ENCODE data around the gene ZBTB14.

Gene ZBTB14

GRCh38 chr18:5300476-5301010 lies 5.0 kb upstream of the ZBTB14 start:
- no peak for TF ChIP-seq CTCF (IDR thresholded peaks at IDR 0.05; ENCODE audit: insufficient read depth, low read depth, low read length, missing control alignments)
- no peak for DNase-seq (ENCODE audit: low read depth)
- H3K4me3 ChIP-seq (ENCODE audit: low read length), result no peak overlapping the region

GRCh38 chr18:5298156-5298852 lies 2.8 kb upstream of the ZBTB14 start:
- H3K4me3 ChIP-seq (ENCODE audit: low read length), result no peak overlapping the region
- TF ChIP-seq CTCF (IDR thresholded peaks at IDR 0.05; ENCODE audit: insufficient read depth, low read depth, low read length, missing control alignments), result no peak
- DNase-seq (ENCODE audit: low read depth), result no peak

GRCh38 chr18:5297597-5297996 lies 2.1 kb upstream of the ZBTB14 start:
- DNase-seq (ENCODE audit: low read depth), result no peak
- no peak for TF ChIP-seq CTCF (IDR thresholded peaks at IDR 0.05; ENCODE audit: insufficient read depth, low read depth, low read length, missing control alignments)
- H3K4me3 ChIP-seq (ENCODE audit: low read length), result no peak overlapping the region

- H3K4me3 ChIP-seq (ENCODE audit: low read length), result peak overlapping the region; percentile 72
- DNase-seq (ENCODE audit: low read depth), result peak; percentile 90
- TF ChIP-seq CTCF (IDR thresholded peaks at IDR 0.05; ENCODE audit: insufficient read depth, low read depth, low read length, missing control alignments), result no peak
These were observed 1.3 kb upstream of the ZBTB14 start for GRCh38 chr18:5296706-5297320.

- H3K4me3 ChIP-seq (ENCODE audit: low read length), result peak overlapping the region; percentile 72
- no peak for TF ChIP-seq CTCF (IDR thresholded peaks at IDR 0.05; ENCODE audit: insufficient read depth, low read depth, low read length, missing control alignments)
These were observed 617 bp upstream of the ZBTB14 start for GRCh38 chr18:5295981-5296705.

DNA sequence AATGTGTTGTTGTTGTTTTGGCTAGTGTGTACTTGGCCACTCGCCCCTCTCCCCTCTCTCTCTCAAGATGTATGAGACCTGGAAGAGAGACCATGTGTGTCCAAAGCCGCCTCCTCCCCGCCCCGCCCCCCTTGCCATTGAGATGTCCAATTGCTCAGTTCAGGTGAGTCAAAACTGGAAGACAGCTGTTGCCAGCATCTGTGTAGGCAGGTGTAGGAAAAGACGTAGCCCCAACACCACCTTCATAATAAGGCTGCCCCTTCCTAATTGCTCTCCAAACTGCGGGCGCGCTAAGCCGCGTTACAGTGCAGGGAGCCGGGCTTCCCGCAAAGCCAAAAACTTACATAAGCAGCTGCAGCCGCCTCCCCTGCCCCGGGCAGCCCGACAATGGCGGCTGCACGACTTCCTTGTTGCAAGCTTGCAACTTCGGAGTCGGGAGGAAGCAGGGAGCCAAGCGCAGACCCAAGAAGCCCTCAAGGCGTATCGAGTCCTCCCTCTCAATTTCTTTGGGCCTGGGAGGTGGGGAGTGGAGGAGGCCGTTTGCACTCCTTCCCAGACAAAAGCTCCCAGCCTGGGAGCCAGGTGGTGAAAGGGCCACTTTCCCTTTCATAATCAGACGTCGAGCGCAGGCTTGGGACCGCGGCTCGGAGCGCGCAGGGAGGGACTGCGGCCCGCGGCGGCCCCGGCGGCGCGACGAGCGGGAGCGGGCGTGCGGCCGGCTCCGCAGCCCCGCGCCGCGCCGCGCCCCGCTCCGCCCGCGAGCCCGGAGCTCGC lies 882 bp downstream of the ZBTB14 start:
- peak; percentile 62 for DNase-seq (ENCODE audit: low read depth)
- TF ChIP-seq CTCF (IDR thresholded peaks at IDR 0.05; ENCODE audit: insufficient read depth, low read depth, low read length, missing control alignments), result no peak
- peak overlapping the region; percentile 66 for H3K4me3 ChIP-seq (ENCODE audit: low read length)

More at GRCh38 chr18:5295981-5296705, 617 bp upstream of the ZBTB14 start:
- peak; percentile 96 for DNase-seq (ENCODE audit: low read depth)

Measured in epithelial cell of esophagus (primary cell).